ENCODE measurements around the gene ARSB. TPM values are rescaled to one million over a fixed set of nuclear protein-coding genes. Genes with fewer than 3 reads are reported as not detected.

Gene ARSB
- total RNA-seq, 2 donors from 2014 or later, result 28.1 TPM

DNA sequence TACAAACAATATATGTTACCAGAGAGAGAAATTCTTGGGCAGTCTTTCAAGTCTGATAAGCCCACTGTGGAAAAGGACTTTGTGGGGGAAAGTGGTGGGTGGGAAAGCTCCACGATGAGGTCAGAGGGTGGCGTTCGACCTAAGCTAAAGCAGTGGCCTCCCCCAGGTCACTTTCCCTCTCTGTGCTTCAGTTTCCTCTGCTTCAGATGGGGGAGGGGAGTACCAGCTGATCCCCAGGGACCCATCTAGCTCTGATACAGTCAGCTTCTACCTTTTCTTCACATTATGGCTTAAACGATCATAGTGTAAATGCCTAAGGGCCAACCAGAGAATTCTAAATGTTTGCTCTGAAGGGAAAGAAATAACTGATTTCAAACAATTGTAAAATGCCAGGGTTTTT is 36.6 kb upstream of the ARSB start:
- Mint-ChIP-seq H3K27me3 (ENCODE audit: insufficient read depth) (peaks cover 8% of the 10 kb centered on the region), H3K4me1 (peaks cover 15% of the 10 kb centered on the region), H3K9me3 (no peaks in the 10 kb centered on the region), H3K36me3 (ENCODE audit: low read depth) (no peaks in the 10 kb centered on the region), H3K4me3 (no peak overlapping the region), H3K27ac (no peak overlapping the region)
- H3K9me3 ChIP-seq (ENCODE audit: control insufficient read depth, low read length), result no peaks in the 10 kb centered on the region
- H3K4me3 ChIP-seq (ENCODE audit: low read length), result no peak overlapping the region
- no peaks in the 10 kb centered on the region for H3K27me3 ChIP-seq (ENCODE audit: control insufficient read depth, insufficient read depth, low read length, poor library complexity, severe bottlenecking)
- H3K36me3 ChIP-seq (ENCODE audit: control insufficient read depth, insufficient read depth, low read length), result no peaks in the 10 kb centered on the region
- TF ChIP-seq, protein P1, sequence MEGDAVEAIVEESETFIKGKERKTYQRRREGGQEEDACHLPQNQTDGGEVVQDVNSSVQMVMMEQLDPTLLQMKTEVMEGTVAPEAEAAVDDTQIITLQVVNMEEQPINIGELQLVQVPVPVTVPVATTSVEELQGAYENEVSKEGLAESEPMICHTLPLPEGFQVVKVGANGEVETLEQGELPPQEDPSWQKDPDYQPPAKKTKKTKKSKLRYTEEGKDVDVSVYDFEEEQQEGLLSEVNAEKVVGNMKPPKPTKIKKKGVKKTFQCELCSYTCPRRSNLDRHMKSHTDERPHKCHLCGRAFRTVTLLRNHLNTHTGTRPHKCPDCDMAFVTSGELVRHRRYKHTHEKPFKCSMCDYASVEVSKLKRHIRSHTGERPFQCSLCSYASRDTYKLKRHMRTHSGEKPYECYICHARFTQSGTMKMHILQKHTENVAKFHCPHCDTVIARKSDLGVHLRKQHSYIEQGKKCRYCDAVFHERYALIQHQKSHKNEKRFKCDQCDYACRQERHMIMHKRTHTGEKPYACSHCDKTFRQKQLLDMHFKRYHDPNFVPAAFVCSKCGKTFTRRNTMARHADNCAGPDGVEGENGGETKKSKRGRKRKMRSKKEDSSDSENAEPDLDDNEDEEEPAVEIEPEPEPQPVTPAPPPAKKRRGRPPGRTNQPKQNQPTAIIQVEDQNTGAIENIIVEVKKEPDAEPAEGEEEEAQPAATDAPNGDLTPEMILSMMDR (conservative IDR thresholded peaks at IDR 0.05), result no peak
- H3K9ac ChIP-seq (ENCODE audit: extremely low read depth, low read length, poor library complexity, severe bottlenecking), result no peak overlapping the region
- 51% methylated on average over 4 of the region's 4 CpGs; no CpG with 5 or more reads in 1 of the 2 experiments for WGBS, 2 experiments (ENCODE audit: insufficient coverage in 1 of 2, insufficient read length in 1 of 2)
- peak; percentile 41 for DNase-seq
- no peak overlapping the region for H3K27ac ChIP-seq (ENCODE audit: low read depth, low read length)
- no peaks in the 10 kb centered on the region for H3K4me1 ChIP-seq (ENCODE audit: control insufficient read depth, insufficient read depth, low read length)

DNA sequence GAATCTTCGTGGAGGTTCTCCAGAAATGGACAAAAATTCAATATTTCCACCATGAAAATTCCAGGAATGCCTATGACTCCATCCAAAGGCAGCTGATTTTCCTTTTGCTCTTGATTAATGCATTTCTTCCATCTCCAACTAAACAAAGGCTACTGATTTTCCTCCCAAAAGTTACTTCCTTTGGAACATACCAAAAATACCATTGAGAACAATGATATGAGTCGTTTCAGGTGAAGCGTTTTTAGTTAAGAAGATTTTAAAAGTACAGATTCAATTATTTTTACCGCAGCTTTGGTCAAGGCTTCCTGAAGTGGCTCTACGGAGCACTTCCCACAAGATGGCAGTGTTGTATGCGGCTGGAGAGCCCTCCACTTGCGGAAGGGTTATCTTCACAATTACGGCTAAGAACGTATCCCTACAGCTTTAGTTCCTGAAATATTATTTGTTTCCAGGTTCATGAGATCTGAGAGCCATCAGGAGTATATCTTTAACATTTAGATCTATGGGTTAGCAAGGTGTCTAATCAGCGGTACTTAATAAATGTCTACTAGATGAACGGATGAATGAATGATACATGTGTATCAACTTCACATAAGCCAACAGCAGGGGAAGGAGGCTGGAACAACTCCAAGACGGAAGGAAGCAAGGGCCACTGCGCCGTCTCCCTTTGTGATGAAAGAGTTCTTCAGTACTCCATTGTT is 35.9 kb upstream of the ARSB start:
- Histone ChIP-seq H3K4me1 (ENCODE audit: control insufficient read depth, insufficient read depth, low read length) (no peaks in the 10 kb centered on the region), H3K27me3 (ENCODE audit: control insufficient read depth, insufficient read depth, low read length, poor library complexity, severe bottlenecking) (no peaks in the 10 kb centered on the region), H3K9me3 (ENCODE audit: control insufficient read depth, low read length) (no peaks in the 10 kb centered on the region), H3K36me3 (ENCODE audit: control insufficient read depth, insufficient read depth, low read length) (no peaks in the 10 kb centered on the region), H3K4me3 (ENCODE audit: low read length) (no peak overlapping the region), H3K9ac (ENCODE audit: extremely low read depth, low read length, poor library complexity, severe bottlenecking) (no peak overlapping the region), H3K27ac (ENCODE audit: low read depth, low read length) (no peak overlapping the region)
- H3K27me3 Mint-ChIP-seq (ENCODE audit: insufficient read depth), result peaks cover 8% of the 10 kb centered on the region
- 28 to 34% methylated on average over 12 to 14 of the region's 14 CpGs for WGBS, 2 experiments (ENCODE audit: insufficient coverage in 1 of 2, insufficient read length in 1 of 2)
- no peaks in the 10 kb centered on the region for H3K9me3 Mint-ChIP-seq
- peaks cover 15% of the 10 kb centered on the region for H3K4me1 Mint-ChIP-seq
- H3K4me3 Mint-ChIP-seq, result no peak overlapping the region
- peak; percentile 84 for DNase-seq
- no peaks in the 10 kb centered on the region for H3K36me3 Mint-ChIP-seq (ENCODE audit: low read depth)
- TF ChIP-seq, protein P1 (conservative IDR thresholded peaks at IDR 0.05), result peak; percentile 95
- H3K27ac Mint-ChIP-seq, result peak overlapping the region; percentile 3

DNA sequence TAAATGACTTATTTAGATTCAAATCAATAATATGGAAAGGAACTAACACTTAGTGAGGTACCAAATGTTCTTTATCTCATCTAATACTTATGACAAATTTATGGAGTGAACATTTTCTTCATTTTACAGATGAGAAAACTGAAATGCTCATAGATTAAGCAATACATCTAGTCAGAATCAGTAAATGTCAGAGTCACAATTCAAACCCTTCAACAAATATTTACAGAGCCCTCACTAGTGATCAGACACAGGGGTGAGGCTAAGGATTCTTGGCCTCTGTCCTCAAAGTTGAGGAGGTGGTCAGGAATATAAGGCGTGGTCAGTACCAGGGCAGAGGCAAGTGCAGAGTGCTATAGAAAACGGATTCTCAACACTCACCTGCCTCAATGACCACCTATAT is 29.5 kb upstream of the ARSB start:
- H3K9ac ChIP-seq (ENCODE audit: extremely low read depth, low read length, poor library complexity, severe bottlenecking), result no peak overlapping the region
- peaks cover 17% of the 10 kb centered on the region for H3K9me3 Mint-ChIP-seq
- no peaks in the 10 kb centered on the region for H3K4me1 Mint-ChIP-seq
- no peak for DNase-seq
- no peak overlapping the region for H3K27ac ChIP-seq (ENCODE audit: low read depth, low read length)
- WGBS, 2 experiments (ENCODE audit: insufficient coverage in 1 of 2, insufficient read length in 1 of 2), result 93 to 100% methylated on average over 2 of the region's 2 CpGs
- H3K27ac Mint-ChIP-seq, result no peak overlapping the region
- TF ChIP-seq, protein P1 (conservative IDR thresholded peaks at IDR 0.05), result no peak
- H3K4me1 ChIP-seq (ENCODE audit: control insufficient read depth, insufficient read depth, low read length), result no peaks in the 10 kb centered on the region
- peaks cover 8% of the 10 kb centered on the region for H3K27me3 Mint-ChIP-seq (ENCODE audit: insufficient read depth)
- H3K27me3 ChIP-seq (ENCODE audit: control insufficient read depth, insufficient read depth, low read length, poor library complexity, severe bottlenecking), result no peaks in the 10 kb centered on the region
- no peaks in the 10 kb centered on the region for H3K36me3 ChIP-seq (ENCODE audit: control insufficient read depth, insufficient read depth, low read length)
- H3K4me3 Mint-ChIP-seq, result no peak overlapping the region
- H3K4me3 ChIP-seq (ENCODE audit: low read length), result no peak overlapping the region
- peaks cover 19% of the 10 kb centered on the region for H3K9me3 ChIP-seq (ENCODE audit: control insufficient read depth, low read length)
- no peaks in the 10 kb centered on the region for H3K36me3 Mint-ChIP-seq (ENCODE audit: low read depth)

Data from endodermal cell (in vitro differentiated cells).